GM23338 (cell line): ENCODE results near the gene PCNT. TPM values are rescaled to one million over a fixed set of nuclear protein-coding genes. Genes with fewer than 3 reads are reported as not detected.
"Not testable (repeated sequence)": the region's sequence is repeated elsewhere in the genome, so short reads cannot be mapped to it uniquely, and the experiment has no call there.

ENCODE experiments used
- ATAC-seq: fragments of 200-7000 bp; cut with Tn5 transposase; 3 replicates; pipeline ENCODE4 v1.9.1; 2020
- DNase-seq: peaks from one replicate; pipeline ENCODE4 v3.0.0-alpha.2; 2015; ENCODE audit warnings: low spot score
- H2AFZ ChIP-seq: fragments of 200-600 bp; sonication (generic); 2 replicates; pipeline ENCODE4 v1.8.0; 2016; ENCODE audit warnings: antibody characterized with exemption, mild to moderate bottlenecking, moderate library complexity
- H3F3A ChIP-seq: fragments of 200-600 bp; sonication (generic); replicated peaks from 2 replicates; pipeline ENCODE4 v1.8.0; 2017; ENCODE audit warnings: antibody characterized with exemption, mixed run types, low read depth
- H3K27ac ChIP-seq: fragments of 200-600 bp; sonication (generic); 2 replicates; pipeline ENCODE4 v1.6.1; 2016; ENCODE audit warnings: low read depth
- H3K27me3 ChIP-seq: fragments of 200-600 bp; sonication (generic); 2 replicates; pipeline ENCODE4 v1.8.0; 2016; ENCODE audit warnings: mild to moderate bottlenecking, mixed run types, moderate library complexity; ENCODE audit not compliant: insufficient read depth
- H3K36me3 ChIP-seq: fragments of 200-600 bp; sonication (generic); 2 replicates; pipeline ENCODE4 v1.8.0; 2016; ENCODE audit warnings: mild to moderate bottlenecking; ENCODE audit not compliant: insufficient read depth
- H3K4me1 ChIP-seq: fragments of 200-600 bp; sonication (generic); 2 replicates; pipeline ENCODE4 v1.8.0; 2016; ENCODE audit warnings: mild to moderate bottlenecking, moderate library complexity; ENCODE audit not compliant: insufficient read depth
- H3K4me2 ChIP-seq: fragments of 200-600 bp; sonication (generic); 2 replicates; pipeline ENCODE4 v1.7.1; 2017; ENCODE audit warnings: mixed run types
- H3K4me3 ChIP-seq: fragments of 200-600 bp; sonication (generic); 2 replicates; pipeline ENCODE4 v1.6.1; 2016; ENCODE audit warnings: mixed run types
- H3K79me2 ChIP-seq: fragments of 200-600 bp; sonication (generic); replicated peaks from 2 replicates; pipeline ENCODE4 v1.8.0; 2017; ENCODE audit warnings: mild to moderate bottlenecking; ENCODE audit not compliant: insufficient read depth
- H3K9me2 ChIP-seq: fragments of 200-600 bp; sonication (generic); 2 replicates; pipeline ENCODE4 v1.8.0; 2017; ENCODE audit not compliant: insufficient read depth
- H4K20me1 ChIP-seq: fragments of 200-600 bp; sonication (generic); replicated peaks from 2 replicates; pipeline ENCODE4 v1.8.0; 2017; ENCODE audit warnings: mild to moderate bottlenecking; ENCODE audit not compliant: insufficient read depth
- H3K27ac Mint-ChIP-seq: 2 replicates; pipeline ENCODE4 v1.8.0; 2020; ENCODE audit warnings: inconsistent platforms, mild to moderate bottlenecking, moderate library complexity, mixed read lengths
- H3K27me3 Mint-ChIP-seq: 3 replicates; pipeline ENCODE4 v1.8.0; 2022; ENCODE audit warnings: low read depth, mild to moderate bottlenecking, moderate library complexity, mixed read lengths, inconsistent platforms; ENCODE audit not compliant: insufficient read depth, poor library complexity
- H3K36me3 Mint-ChIP-seq: 3 replicates; pipeline ENCODE4 v1.8.0; 2021; ENCODE audit warnings: low read depth, mild to moderate bottlenecking, inconsistent platforms, moderate library complexity, mixed read lengths
- H3K4me1 Mint-ChIP-seq: 3 replicates; pipeline ENCODE4 v1.8.0; 2020; ENCODE audit warnings: mild to moderate bottlenecking, inconsistent platforms, mixed read lengths
- H3K4me3 Mint-ChIP-seq: 3 replicates; pipeline ENCODE4 v1.8.0; 2021; ENCODE audit warnings: moderate library complexity, mild to moderate bottlenecking, inconsistent platforms, mixed read lengths
- H3K9me3 Mint-ChIP-seq: 3 replicates; pipeline ENCODE4 v1.8.0; 2020; ENCODE audit warnings: moderate library complexity, mild to moderate bottlenecking, inconsistent platforms, mixed read lengths
- JUNB ChIP-seq: IDR thresholded peaks from one replicate; pipeline ENCODE4 v1.6.1; 2016; ENCODE audit warnings: antibody characterized with exemption; ENCODE audit not compliant: unreplicated experiment
- NANOG ChIP-seq: IDR thresholded peaks from 2 replicates; pipeline ENCODE4 v1.6.1; 2016; ENCODE audit warnings: antibody characterized with exemption, borderline replicate concordance
- POLR2AphosphoS5 ChIP-seq: IDR thresholded peaks from 2 replicates; pipeline ENCODE4 v1.6.1; 2016; ENCODE audit warnings: antibody characterized with exemption, low read depth
- polyA plus RNA-seq: library from polyadenylated mRNA; unstranded; fragments of >200 nt; fragmentation: Nextera tagmentation; extraction: Ambion mirVana; gene quantifications from 2 replicates; pipeline ENCODE4 v1.2.1, GENCODE V29; 2016
- total RNA-seq: library from RNA; depleted of rRNA; stranded (reverse); fragments of >200 nt; shearing (Covaris generic); gene quantifications from 2 replicates; pipeline ENCODE4 v1.2.3, GENCODE V29; 2014
- TF ChIP-seq, protein P1 (sequence below): fragments of 250-450 bp; sonication (Bioruptor Pico); IDR thresholded peaks from 2 replicates; pipeline ENCODE4 v1.5.0; 2020; ENCODE audit warnings: mild to moderate bottlenecking, moderate library complexity
- TF ChIP-seq, protein P2 (sequence below), 2 experiments: fragments of 200-600 bp in 1 of 2; sonication (generic) in 1 of 2; conservative IDR thresholded peaks; 2 replicates each; pipeline versions ENCODE4 v1.5.1 to v1.6.1; 2016 to 2017; ENCODE audit warnings: antibody characterized with exemption in 2 of 2, low read depth in 2 of 2, mild to moderate bottlenecking in 2 of 2, moderate library complexity in 1 of 2
- TF ChIP-seq, protein P3 (sequence below): IDR thresholded peaks from one replicate; pipeline ENCODE4 v1.6.1; 2018; ENCODE audit warnings: antibody characterized with exemption; ENCODE audit not compliant: unreplicated experiment

The PCNT gene
- total and polyA plus RNA-seq, 2 experiments from 2014 or later = 39.6 to 46.1 TPM

DNA sequence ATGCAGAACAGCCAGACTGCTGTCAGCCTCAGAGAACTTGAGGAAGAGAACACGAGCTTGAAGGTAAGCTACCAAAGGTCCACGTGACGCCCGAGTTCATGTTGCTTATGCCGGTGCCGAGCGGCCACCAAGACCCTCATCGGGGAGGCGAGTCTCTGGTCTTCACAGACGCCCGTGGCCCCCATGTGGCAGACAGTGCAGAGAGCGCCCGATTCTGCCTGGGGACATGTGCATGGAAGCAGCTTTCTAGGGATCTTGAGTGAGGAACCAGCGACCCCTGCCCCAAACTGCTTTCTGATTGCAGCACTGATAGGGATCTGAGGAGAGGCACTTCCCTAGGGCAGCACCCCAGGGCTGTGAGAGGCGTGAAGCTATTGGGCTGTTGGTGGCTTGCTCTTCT is 78.5 kb downstream of the PCNT start:
- Mint-ChIP-seq H3K27ac (no peak overlapping the region), H3K27me3 (peaks cover 1% of the 10 kb centered on the region), H3K4me1 (no peaks in the 10 kb centered on the region), H3K9me3 (no peaks in the 10 kb centered on the region; the same call in 2 of the 3 replicates), H3K4me3 (no peak overlapping the region), H3K36me3 (peaks cover 51% of the 10 kb centered on the region)
- Histone ChIP-seq H3K4me3 (no peak overlapping the region), H3K9me2 (no peaks in the 10 kb centered on the region), H3K27me3 (no peaks in the 10 kb centered on the region), H3K4me1 (no peaks in the 10 kb centered on the region; the same call in 1 of the 2 replicates), H3K27ac (no peak overlapping the region), H3K79me2 (no peaks in the 10 kb centered on the region), H3K36me3 (peaks cover 8% of the 10 kb centered on the region), H2AFZ (no peak overlapping the region), H3K4me2 (no peak overlapping the region), H3F3A (no peaks in the 10 kb centered on the region), H4K20me1 (no peaks in the 10 kb centered on the region)
- TF ChIP-seq, protein P1, sequence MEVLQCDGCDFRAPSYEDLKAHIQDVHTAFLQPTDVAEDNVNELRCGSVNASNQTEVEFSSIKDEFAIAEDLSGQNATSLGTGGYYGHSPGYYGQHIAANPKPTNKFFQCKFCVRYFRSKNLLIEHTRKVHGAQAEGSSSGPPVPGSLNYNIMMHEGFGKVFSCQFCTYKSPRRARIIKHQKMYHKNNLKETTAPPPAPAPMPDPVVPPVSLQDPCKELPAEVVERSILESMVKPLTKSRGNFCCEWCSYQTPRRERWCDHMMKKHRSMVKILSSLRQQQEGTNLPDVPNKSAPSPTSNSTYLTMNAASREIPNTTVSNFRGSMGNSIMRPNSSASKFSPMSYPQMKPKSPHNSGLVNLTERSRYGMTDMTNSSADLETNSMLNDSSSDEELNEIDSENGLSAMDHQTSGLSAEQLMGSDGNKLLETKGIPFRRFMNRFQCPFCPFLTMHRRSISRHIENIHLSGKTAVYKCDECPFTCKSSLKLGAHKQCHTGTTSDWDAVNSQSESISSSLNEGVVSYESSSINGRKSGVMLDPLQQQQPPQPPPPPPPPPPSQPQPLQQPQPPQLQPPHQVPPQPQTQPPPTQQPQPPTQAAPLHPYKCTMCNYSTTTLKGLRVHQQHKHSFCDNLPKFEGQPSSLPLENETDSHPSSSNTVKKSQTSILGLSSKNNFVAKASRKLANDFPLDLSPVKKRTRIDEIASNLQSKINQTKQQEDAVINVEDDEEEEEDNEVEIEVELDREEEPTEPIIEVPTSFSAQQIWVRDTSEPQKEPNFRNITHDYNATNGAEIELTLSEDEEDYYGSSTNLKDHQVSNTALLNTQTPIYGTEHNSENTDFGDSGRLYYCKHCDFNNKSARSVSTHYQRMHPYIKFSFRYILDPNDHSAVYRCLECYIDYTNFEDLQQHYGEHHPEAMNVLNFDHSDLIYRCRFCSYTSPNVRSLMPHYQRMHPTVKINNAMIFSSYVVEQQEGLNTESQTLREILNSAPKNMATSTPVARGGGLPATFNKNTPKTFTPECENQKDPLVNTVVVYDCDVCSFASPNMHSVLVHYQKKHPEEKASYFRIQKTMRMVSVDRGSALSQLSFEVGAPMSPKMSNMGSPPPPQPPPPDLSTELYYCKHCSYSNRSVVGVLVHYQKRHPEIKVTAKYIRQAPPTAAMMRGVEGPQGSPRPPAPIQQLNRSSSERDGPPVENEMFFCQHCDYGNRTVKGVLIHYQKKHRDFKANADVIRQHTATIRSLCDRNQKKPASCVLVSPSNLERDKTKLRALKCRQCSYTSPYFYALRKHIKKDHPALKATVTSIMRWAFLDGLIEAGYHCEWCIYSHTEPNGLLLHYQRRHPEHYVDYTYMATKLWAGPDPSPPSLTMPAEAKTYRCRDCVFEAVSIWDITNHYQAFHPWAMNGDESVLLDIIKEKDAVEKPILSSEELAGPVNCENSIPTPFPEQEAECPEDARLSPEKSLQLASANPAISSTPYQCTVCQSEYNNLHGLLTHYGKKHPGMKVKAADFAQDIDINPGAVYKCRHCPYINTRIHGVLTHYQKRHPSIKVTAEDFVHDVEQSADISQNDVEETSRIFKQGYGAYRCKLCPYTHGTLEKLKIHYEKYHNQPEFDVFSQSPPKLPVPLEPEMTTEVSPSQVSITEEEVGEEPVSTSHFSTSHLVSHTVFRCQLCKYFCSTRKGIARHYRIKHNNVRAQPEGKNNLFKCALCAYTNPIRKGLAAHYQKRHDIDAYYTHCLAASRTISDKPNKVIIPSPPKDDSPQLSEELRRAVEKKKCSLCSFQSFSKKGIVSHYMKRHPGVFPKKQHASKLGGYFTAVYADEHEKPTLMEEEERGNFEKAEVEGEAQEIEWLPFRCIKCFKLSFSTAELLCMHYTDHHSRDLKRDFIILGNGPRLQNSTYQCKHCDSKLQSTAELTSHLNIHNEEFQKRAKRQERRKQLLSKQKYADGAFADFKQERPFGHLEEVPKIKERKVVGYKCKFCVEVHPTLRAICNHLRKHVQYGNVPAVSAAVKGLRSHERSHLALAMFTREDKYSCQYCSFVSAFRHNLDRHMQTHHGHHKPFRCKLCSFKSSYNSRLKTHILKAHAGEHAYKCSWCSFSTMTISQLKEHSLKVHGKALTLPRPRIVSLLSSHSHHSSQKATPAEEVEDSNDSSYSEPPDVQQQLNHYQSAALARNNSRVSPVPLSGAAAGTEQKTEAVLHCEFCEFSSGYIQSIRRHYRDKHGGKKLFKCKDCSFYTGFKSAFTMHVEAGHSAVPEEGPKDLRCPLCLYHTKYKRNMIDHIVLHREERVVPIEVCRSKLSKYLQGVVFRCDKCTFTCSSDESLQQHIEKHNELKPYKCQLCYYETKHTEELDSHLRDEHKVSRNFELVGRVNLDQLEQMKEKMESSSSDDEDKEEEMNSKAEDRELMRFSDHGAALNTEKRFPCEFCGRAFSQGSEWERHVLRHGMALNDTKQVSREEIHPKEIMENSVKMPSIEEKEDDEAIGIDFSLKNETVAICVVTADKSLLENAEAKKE (CRISPR knock-in tag) = no peak
- TF ChIP-seq JUNB = no peak
- TF ChIP-seq, protein P2, sequence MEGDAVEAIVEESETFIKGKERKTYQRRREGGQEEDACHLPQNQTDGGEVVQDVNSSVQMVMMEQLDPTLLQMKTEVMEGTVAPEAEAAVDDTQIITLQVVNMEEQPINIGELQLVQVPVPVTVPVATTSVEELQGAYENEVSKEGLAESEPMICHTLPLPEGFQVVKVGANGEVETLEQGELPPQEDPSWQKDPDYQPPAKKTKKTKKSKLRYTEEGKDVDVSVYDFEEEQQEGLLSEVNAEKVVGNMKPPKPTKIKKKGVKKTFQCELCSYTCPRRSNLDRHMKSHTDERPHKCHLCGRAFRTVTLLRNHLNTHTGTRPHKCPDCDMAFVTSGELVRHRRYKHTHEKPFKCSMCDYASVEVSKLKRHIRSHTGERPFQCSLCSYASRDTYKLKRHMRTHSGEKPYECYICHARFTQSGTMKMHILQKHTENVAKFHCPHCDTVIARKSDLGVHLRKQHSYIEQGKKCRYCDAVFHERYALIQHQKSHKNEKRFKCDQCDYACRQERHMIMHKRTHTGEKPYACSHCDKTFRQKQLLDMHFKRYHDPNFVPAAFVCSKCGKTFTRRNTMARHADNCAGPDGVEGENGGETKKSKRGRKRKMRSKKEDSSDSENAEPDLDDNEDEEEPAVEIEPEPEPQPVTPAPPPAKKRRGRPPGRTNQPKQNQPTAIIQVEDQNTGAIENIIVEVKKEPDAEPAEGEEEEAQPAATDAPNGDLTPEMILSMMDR (conservative IDR thresholded peaks at IDR 0.05; ENCODE audit: low read depth in 2 of 2) = peak in 1 of 2 experiments; percentile 37; a peak in 2 of 4 replicates
- TF ChIP-seq NANOG = no peak
- no peak for TF ChIP-seq POLR2AphosphoS5
- TF ChIP-seq, protein P3, sequence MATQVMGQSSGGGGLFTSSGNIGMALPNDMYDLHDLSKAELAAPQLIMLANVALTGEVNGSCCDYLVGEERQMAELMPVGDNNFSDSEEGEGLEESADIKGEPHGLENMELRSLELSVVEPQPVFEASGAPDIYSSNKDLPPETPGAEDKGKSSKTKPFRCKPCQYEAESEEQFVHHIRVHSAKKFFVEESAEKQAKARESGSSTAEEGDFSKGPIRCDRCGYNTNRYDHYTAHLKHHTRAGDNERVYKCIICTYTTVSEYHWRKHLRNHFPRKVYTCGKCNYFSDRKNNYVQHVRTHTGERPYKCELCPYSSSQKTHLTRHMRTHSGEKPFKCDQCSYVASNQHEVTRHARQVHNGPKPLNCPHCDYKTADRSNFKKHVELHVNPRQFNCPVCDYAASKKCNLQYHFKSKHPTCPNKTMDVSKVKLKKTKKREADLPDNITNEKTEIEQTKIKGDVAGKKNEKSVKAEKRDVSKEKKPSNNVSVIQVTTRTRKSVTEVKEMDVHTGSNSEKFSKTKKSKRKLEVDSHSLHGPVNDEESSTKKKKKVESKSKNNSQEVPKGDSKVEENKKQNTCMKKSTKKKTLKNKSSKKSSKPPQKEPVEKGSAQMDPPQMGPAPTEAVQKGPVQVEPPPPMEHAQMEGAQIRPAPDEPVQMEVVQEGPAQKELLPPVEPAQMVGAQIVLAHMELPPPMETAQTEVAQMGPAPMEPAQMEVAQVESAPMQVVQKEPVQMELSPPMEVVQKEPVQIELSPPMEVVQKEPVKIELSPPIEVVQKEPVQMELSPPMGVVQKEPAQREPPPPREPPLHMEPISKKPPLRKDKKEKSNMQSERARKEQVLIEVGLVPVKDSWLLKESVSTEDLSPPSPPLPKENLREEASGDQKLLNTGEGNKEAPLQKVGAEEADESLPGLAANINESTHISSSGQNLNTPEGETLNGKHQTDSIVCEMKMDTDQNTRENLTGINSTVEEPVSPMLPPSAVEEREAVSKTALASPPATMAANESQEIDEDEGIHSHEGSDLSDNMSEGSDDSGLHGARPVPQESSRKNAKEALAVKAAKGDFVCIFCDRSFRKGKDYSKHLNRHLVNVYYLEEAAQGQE = no peak
- ATAC-seq (no peak), DNase-seq (peak; percentile 32)

DNA sequence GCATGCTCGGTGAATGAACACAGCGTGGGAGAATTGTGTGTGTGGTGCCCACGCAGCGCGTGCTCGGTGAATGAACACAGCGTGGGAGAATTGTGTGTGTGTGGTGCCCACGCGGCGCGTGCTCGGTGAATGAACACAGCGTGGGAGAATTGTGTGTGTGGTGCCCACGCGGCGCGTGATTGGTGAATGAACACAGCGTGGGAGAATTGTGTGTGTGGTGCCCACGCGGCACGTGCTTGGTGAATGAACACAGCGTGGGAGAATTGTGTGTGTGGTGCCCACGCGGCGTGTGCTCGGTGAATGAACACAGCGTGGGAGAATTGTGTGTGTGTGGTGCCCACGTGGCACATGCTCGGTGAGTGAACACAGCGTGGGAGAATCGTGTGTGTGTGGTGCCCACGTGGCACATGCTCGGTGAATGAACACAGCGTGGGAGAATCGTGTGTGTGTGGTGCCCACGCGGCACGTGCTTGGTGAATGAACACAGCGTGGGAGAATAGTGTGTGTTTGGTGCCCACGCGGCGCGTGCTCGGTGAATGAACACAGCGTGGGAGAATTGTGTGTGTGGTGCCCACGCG is 79.4 kb downstream of the PCNT start:
- not testable (repeated sequence) for H3K4me3 ChIP-seq, ATAC-seq, DNase-seq, H3K27me3 ChIP-seq, H3K4me1 ChIP-seq, H3F3A ChIP-seq, H3K4me3 Mint-ChIP-seq, H2AFZ ChIP-seq, H3K27me3 Mint-ChIP-seq, H3K9me2 ChIP-seq, H3K9me3 Mint-ChIP-seq, H3K27ac ChIP-seq, H3K4me1 Mint-ChIP-seq, H3K36me3 ChIP-seq, H3K4me2 ChIP-seq, H4K20me1 ChIP-seq, H3K79me2 ChIP-seq
- H3K27ac Mint-ChIP-seq = peak overlapping the region; percentile 73; the same call in 1 of the 2 replicates
- peaks cover 44% of the 10 kb centered on the region for H3K36me3 Mint-ChIP-seq
